HCT116 (cell line): ENCODE results near the gene ACTRT3.

Source experiments
- POLR2A ChIP-seq: IDR thresholded peaks from 2 replicates; pipeline ENCODE4 v1.7.0; 2011; ENCODE audit warnings: borderline replicate concordance; ENCODE audit not compliant: insufficient read depth, insufficient read length; ENCODE audit errors: extremely low read depth
- POLR2AphosphoS5 ChIP-seq: IDR thresholded peaks from 2 replicates; pipeline ENCODE4 v1.6.1; 2011; ENCODE audit warnings: mild to moderate bottlenecking, low read depth, low read length, moderate library complexity
- SP1 ChIP-seq: IDR thresholded peaks from 2 replicates; pipeline ENCODE4 v1.6.1; 2012; ENCODE audit warnings: low read depth
- SRF ChIP-seq: IDR thresholded peaks from 2 replicates; pipeline ENCODE4 v1.6.1; 2012; ENCODE audit warnings: low read depth
- ZNF274 ChIP-seq: fragments of 200-500 bp; sonication (Bioruptor generic); IDR thresholded peaks from 2 replicates; pipeline ENCODE4 v1.6.1; 2014; ENCODE audit warnings: mild to moderate bottlenecking, low read depth, low read length, inconsistent platforms
- TF ChIP-seq, protein P1 (sequence below): IDR thresholded peaks from 2 replicates; pipeline ENCODE4 v1.6.1; 2012; ENCODE audit warnings: low read depth
- TF ChIP-seq, protein P2 (sequence below), 3 experiments: fragments of 200-600 bp in 1 of 3; sonication (generic) in 1 of 3; IDR thresholded peaks in 2 of 3; conservative IDR thresholded peaks in 1 of 3; 2 replicates each; pipeline ENCODE4 v1.5.1; 2012 to 2017; ENCODE audit warnings: low read depth in 2 of 3, low read length in 2 of 3, antibody characterized with exemption in 1 of 3, borderline replicate concordance in 1 of 3, control low read depth in 1 of 3, mild to moderate bottlenecking in 1 of 3, mixed read lengths in 1 of 3, mixed run types in 1 of 3, moderate library complexity in 1 of 3; ENCODE audit not compliant: insufficient read depth in 1 of 3

DNA sequence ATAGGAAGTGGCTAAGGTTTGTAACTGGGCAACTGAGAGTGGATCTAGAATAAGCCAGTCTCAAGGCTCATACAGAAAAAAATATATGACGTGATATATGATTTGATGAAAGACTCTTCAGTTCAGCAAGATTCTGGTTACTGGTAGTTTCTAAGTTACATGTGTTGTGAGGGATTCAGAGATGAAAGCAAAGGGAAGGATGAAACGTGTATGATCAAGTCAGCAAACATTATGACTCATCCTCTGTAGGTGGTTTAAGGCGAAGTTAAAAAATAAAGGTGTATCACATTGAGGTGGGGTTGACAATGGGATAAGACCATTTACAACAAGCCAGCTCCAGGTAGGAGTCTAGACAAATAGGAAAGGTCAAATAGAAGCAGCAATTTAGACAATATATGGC is 20.7 kb downstream of the ACTRT3 start:
- TF ChIP-seq, protein P1, sequence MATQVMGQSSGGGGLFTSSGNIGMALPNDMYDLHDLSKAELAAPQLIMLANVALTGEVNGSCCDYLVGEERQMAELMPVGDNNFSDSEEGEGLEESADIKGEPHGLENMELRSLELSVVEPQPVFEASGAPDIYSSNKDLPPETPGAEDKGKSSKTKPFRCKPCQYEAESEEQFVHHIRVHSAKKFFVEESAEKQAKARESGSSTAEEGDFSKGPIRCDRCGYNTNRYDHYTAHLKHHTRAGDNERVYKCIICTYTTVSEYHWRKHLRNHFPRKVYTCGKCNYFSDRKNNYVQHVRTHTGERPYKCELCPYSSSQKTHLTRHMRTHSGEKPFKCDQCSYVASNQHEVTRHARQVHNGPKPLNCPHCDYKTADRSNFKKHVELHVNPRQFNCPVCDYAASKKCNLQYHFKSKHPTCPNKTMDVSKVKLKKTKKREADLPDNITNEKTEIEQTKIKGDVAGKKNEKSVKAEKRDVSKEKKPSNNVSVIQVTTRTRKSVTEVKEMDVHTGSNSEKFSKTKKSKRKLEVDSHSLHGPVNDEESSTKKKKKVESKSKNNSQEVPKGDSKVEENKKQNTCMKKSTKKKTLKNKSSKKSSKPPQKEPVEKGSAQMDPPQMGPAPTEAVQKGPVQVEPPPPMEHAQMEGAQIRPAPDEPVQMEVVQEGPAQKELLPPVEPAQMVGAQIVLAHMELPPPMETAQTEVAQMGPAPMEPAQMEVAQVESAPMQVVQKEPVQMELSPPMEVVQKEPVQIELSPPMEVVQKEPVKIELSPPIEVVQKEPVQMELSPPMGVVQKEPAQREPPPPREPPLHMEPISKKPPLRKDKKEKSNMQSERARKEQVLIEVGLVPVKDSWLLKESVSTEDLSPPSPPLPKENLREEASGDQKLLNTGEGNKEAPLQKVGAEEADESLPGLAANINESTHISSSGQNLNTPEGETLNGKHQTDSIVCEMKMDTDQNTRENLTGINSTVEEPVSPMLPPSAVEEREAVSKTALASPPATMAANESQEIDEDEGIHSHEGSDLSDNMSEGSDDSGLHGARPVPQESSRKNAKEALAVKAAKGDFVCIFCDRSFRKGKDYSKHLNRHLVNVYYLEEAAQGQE = no peak
- TF ChIP-seq POLR2A (no peak), POLR2AphosphoS5 (no peak), ZNF274 (no peak), SRF (no peak), SP1 (no peak)
- TF ChIP-seq, protein P2, sequence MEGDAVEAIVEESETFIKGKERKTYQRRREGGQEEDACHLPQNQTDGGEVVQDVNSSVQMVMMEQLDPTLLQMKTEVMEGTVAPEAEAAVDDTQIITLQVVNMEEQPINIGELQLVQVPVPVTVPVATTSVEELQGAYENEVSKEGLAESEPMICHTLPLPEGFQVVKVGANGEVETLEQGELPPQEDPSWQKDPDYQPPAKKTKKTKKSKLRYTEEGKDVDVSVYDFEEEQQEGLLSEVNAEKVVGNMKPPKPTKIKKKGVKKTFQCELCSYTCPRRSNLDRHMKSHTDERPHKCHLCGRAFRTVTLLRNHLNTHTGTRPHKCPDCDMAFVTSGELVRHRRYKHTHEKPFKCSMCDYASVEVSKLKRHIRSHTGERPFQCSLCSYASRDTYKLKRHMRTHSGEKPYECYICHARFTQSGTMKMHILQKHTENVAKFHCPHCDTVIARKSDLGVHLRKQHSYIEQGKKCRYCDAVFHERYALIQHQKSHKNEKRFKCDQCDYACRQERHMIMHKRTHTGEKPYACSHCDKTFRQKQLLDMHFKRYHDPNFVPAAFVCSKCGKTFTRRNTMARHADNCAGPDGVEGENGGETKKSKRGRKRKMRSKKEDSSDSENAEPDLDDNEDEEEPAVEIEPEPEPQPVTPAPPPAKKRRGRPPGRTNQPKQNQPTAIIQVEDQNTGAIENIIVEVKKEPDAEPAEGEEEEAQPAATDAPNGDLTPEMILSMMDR (IDR thresholded peaks at IDR 0.05 in 2 of 3, conservative IDR thresholded peaks at IDR 0.05 in 1 of 3; ENCODE audit: borderline replicate concordance in 1 of 3, insufficient read depth in 1 of 3, low read depth in 2 of 3, low read length in 2 of 3) = no peak
